Measurements from ENCODE around the gene TRIM71. TPM values are rescaled to one million over a fixed set of nuclear protein-coding genes. Genes with fewer than 3 reads are reported as not detected.
A peak's percentile ranks its signal among the peaks of the same experiment; 100 is the strongest.

The TRIM71 gene
- total and polyA plus RNA-seq, 2 of the 13 experiments (the other 11 are each of a cell fraction or from before 2014, with no cell fraction given) = 21.7 to 76.9 TPM

GRCh38 chr3:32778389-32778788 is 39.4 kb upstream of the TRIM71 start (continued):
- TF ChIP-seq, protein P1, sequence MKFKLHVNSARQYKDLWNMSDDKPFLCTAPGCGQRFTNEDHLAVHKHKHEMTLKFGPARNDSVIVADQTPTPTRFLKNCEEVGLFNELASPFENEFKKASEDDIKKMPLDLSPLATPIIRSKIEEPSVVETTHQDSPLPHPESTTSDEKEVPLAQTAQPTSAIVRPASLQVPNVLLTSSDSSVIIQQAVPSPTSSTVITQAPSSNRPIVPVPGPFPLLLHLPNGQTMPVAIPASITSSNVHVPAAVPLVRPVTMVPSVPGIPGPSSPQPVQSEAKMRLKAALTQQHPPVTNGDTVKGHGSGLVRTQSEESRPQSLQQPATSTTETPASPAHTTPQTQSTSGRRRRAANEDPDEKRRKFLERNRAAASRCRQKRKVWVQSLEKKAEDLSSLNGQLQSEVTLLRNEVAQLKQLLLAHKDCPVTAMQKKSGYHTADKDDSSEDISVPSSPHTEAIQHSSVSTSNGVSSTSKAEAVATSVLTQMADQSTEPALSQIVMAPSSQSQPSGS (CRISPR knock-in tag; IDR thresholded peaks at IDR 0.05) = no peak
- no peak for TF ChIP-seq ZNF7 (CRISPR knock-in tag; IDR thresholded peaks at IDR 0.05)
- no peak for TF ChIP-seq AKNA (CRISPR knock-in tag; IDR thresholded peaks at IDR 0.05; ENCODE audit: borderline replicate concordance)
- no peak for TF ChIP-seq MED8 (CRISPR knock-in tag; IDR thresholded peaks at IDR 0.05; ENCODE audit: insufficient replicate concordance)
- TF ChIP-seq, protein P2, sequence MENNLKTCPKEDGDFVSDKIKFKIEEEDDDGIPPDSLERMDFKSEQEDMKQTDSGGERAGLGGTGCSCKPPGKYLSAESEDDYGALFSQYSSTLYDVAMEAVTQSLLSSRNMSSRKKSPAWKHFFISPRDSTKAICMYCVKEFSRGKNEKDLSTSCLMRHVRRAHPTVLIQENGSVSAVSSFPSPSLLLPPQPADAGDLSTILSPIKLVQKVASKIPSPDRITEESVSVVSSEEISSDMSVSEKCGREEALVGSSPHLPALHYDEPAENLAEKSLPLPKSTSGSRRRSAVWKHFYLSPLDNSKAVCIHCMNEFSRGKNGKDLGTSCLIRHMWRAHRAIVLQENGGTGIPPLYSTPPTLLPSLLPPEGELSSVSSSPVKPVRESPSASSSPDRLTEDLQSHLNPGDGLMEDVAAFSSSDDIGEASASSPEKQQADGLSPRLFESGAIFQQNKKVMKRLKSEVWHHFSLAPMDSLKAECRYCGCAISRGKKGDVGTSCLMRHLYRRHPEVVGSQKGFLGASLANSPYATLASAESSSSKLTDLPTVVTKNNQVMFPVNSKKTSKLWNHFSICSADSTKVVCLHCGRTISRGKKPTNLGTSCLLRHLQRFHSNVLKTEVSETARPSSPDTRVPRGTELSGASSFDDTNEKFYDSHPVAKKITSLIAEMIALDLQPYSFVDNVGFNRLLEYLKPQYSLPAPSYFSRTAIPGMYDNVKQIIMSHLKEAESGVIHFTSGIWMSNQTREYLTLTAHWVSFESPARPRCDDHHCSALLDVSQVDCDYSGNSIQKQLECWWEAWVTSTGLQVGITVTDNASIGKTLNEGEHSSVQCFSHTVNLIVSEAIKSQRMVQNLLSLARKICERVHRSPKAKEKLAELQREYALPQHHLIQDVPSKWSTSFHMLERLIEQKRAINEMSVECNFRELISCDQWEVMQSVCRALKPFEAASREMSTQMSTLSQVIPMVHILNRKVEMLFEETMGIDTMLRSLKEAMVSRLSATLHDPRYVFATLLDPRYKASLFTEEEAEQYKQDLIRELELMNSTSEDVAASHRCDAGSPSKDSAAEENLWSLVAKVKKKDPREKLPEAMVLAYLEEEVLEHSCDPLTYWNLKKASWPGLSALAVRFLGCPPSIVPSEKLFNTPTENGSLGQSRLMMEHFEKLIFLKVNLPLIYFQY (CRISPR knock-in tag; IDR thresholded peaks at IDR 0.05; ENCODE audit: borderline replicate concordance) = no peak
- no peak for TF ChIP-seq ZUFSP (CRISPR knock-in tag; IDR thresholded peaks at IDR 0.05; ENCODE audit: borderline replicate concordance)
- no peak for TF ChIP-seq ZNF414 (CRISPR knock-in tag; IDR thresholded peaks at IDR 0.05)
- TF ChIP-seq ATF4 (CRISPR knock-in tag; IDR thresholded peaks at IDR 0.05) = no peak
- no peak for TF ChIP-seq MLXIP (CRISPR knock-in tag; IDR thresholded peaks at IDR 0.05; ENCODE audit: borderline replicate concordance)
- peak; percentile 22; the same call in 1 of the 2 replicates for TF ChIP-seq TBX2 (CRISPR knock-in tag; IDR thresholded peaks at IDR 0.05; ENCODE audit: borderline replicate concordance)

All from HepG2 (cell line).